M059J (cell line): ENCODE results near the gene FBXO24. TPM values are rescaled to one million over a fixed set of nuclear protein-coding genes. Genes with fewer than 3 reads are reported as not detected.
"Not testable (repeated sequence)": the region's sequence is repeated elsewhere in the genome, so short reads cannot be mapped to it uniquely, and the experiment has no call there.

ENCODE experiments used
- DNase-seq: peaks from one replicate; pipeline ENCODE4 v3.0.0-alpha.2; 2012; ENCODE audit warnings: low read depth
- total RNA-seq: library from RNA; depleted of rRNA; stranded (reverse); fragments of >200 nt; shearing (Covaris generic); gene quantifications from 2 replicates; pipeline ENCODE4 v1.2.3, GENCODE V29; 2014; rRNA removed

The FBXO24 gene, protein sequence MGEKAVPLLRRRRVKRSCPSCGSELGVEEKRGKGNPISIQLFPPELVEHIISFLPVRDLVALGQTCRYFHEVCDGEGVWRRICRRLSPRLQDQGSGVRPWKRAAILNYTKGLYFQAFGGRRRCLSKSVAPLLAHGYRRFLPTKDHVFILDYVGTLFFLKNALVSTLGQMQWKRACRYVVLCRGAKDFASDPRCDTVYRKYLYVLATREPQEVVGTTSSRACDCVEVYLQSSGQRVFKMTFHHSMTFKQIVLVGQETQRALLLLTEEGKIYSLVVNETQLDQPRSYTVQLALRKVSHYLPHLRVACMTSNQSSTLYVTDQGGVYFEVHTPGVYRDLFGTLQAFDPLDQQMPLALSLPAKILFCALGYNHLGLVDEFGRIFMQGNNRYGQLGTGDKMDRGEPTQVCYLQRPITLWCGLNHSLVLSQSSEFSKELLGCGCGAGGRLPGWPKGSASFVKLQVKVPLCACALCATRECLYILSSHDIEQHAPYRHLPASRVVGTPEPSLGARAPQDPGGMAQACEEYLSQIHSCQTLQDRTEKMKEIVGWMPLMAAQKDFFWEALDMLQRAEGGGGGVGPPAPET
- 0.05 and 0.44 TPM in 2 replicates for total RNA-seq

- peak; percentile 100 for DNase-seq
Measured at GRCh38 chr7:100586266-100587025, at the start of gene FBXO24. FBXO24 (plus strand) TSS chr7:100586328; CDS start chr7:100586626, 298 bp downstream.

GRCh38 chr7:100536695-100537094 lies 49.4 kb upstream of the FBXO24 start:
- not testable (repeated sequence) for DNase-seq

DNA sequence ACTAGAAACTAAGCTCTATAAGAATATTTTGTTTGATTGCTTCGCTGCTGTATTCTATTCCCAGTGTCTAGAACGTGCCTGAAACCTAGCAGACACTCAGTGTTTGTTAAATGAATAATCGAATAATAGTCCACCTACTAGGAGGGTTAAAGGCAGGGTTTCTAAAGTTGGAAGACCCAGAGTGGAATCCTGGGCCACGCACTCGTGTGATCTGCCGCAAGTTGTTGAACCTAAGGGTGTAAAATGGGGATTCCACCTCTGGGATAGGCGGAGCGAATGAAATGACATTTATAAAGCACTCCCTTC lies 47.8 kb upstream of the FBXO24 start:
- DNase-seq, result no peak

- peak; percentile 100 for DNase-seq
Measured at GRCh38 chr7:100538654-100539435, 47.3 kb upstream of the FBXO24 start, which contains the start of gene AGFG2. AGFG2 (plus strand) TSS chr7:100539203; CDS start chr7:100539347, 144 bp downstream.

- DNase-seq, result no peak
Measured at GRCh38 chr7:100539436-100540006, 46.6 kb upstream of the FBXO24 start.

DNA sequence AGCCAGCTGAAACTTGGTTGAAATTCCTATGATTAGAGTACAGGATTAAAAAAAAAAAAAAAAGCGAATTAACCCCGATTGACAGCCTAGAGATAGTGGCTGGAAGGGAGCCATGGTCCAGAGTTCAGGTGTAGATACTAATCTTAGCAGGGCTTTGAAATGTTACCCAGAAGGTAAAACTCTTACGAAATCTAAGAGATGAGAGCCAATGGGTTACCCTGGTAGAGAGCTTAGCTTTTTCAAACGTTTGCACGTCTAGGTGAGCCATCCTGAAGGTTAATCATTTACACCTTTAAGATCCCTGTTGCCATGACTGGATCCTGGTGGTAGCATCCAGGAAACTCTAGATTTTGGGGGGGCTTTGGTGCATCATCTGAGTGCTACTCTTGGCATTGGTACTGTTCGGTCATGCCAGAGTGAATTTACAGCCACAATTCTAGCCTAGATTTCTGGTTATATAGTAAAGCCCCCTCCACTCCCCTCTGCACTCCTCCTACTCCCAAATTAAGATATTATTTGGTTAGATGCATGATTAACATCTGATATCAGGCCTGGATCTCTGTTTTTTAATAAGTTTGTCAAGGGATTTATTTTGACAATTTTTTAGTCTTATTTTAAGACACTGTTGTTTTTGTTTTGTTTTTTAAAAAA lies 45.9 kb upstream of the FBXO24 start:
- DNase-seq, result no peak

- not testable (repeated sequence) for DNase-seq
Measured at GRCh38 chr7:100541309-100541708, 44.8 kb upstream of the FBXO24 start.

DNA sequence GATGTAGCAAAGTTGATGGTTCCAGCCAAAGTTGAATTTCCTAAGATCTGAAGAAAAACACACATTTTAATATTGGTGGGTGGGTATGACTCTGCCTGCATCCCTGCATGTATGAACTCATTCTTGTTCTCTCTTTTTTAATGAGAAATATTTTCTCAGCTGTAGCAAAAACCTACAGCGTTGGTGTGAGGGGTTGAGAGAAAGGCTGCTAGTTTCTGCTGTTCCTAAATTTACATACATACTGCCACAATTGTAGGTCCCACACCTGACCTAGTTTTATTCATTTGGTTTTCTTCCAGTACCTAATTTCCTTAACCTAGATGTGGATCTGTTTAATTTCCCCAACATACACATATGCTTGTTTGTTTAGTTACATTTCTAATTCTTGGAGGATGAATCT lies 42.5 kb upstream of the FBXO24 start:
- DNase-seq, result no peak

GRCh38 chr7:100544386-100544785 lies 41.7 kb upstream of the FBXO24 start:
- DNase-seq, result no peak

DNA sequence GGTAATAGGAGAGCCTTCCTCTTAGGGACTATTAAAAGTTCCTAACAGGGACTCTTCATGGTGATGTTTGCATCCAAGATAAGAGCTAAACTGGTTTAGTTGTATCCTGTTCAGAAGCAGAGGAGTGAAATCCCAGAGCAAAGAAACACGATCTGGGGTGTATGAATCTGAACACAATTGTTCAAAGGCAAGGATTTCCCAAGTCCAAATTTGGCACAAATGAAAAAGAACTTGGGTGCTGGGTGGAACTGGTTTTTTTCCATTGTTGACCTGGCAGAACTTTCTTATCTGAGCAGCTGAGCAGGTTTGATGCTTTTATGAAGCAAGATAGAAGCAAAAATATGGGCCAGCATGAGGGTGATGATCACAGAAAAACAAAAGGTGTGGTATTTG lies 41.2 kb upstream of the FBXO24 start:
- DNase-seq, result peak; percentile 51

DNA sequence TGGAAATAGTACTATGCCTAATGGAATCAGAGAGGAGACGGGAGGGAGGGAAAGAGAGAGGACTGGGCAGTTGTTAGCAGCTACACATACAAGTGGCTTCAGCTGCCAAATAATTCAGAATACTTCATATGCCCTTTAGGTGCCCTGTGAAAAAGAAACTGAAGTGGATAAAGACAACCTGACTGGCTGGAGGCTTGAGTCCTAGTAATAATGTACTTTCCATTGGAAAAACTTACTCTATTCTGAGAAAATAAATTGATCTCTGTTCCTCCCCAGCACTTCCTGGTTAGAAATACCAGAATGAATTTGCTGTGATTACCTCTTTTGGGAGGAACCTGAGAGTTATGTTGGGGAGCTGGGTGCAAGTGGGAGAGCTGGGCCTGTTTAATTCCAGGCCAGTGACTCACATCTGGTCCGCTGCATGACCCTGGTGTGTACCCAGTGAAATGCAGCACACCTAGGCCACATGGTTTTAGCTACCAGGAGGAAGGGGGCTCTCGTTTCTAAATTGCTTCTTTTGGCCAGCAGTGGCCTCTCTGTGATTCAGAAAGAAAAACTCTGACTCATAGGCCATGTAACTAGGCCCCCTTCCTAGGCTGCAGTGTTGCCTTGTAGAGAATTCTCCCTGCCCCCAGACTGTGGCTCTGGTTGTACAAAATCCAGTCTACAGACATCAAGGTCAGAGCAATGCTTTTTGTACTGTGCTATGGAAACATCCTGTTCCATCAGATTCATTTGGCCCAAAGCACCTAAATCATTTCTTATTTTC lies 40.6 kb upstream of the FBXO24 start:
- peak; percentile 97 for DNase-seq

DNA sequence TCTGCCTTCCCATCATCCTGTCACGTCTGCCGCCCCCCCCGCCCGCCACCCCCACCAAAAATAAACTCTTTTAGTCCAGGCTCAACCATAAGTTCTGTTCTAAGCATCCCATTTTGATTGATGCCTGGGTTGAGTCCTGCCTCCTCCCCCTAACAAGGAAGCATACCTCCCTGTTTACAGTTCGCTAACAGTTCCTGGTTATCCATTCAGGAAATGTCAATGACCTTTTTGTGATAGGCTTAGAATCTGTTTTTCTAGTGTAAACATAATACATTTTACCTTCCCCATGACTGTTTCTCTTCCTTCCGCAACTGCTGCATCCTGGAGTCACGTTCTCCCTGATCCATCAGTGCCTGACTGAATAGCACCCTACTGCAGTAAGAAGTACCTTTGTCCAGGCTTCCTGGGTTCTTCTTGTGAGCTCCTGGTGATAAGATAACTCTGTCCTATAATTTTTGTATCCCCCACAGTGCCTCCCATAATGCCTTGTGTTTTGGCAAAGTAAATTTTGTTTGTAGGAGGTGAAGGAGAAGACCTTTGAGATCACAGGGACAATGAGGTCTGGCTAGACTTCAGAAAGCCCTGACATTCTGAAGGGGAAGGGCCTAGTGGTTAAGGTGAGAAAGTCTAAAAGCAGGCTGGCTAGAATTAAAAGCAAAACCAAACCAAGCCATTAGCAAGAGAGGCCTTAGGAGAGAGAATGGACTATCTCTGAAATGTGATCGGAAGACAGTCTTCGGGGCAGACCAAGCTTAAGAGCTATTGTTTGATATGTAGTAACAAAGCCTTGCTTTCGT lies 39.8 kb upstream of the FBXO24 start:
- DNase-seq, result no peak

DNA sequence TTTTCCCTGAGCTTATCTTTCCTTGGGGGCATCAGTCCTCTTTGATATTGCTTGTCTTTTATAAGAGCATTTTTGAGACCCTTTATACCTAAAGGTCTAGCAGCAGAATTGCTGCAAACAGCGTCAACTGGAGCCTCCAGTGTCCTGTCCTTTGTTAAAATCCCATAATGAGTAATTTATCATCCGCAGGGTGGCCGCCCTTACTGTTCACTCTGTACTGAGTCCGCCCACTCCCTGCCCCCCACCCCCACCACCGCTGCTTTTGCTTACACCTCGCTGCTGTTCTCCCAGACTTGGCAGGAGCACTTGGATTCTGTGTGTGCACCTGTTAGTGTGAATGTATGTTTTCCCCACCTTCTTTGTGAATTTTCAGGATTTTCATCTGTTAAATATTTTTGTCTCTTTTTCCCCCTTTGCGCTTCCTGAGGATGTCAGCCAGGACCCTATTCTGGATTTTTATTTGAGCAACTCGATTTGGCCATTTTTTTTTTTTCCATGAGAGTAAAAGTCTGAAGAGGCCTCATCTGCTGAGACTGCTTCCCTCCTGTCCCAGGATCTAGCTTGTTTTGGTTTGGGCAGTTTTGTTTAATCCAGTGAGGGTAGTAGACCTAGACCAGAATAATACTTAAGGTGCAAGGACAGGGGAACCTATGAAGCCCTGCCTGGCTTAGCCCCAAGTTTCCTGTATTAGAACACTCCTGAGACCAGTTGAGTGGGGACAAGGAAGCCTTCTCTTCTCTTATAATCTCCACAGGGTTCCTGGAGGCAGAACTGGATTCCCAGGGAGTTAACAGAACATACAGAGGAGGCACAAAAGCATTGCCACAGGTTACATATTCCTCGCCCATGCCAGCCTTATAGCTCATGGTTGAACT lies 39.0 kb upstream of the FBXO24 start:
- no peak for DNase-seq

DNA sequence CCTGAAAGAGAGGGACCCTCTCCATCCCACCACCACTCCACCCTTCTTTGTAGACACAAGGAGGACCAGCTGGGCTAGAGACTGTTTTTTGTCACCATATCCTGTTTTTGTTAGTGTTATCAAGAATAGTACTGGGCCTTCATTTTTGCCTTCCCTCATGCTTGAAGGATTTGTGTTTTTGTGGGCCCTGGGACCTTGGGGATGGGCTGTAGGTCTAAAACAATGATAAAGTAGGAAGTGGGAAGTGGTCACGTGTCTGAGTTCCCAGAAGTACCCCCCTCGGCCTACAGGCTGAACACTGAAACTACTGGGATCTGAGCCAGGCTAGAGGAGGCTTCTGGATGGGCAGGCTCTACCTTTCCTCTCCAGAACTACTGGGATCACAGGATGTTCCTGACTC lies 38.3 kb upstream of the FBXO24 start:
- DNase-seq, result peak; percentile 70

- DNase-seq, result not testable (repeated sequence)
Measured at GRCh38 chr7:100548446-100548845, 37.7 kb upstream of the FBXO24 start.

GRCh38 chr7:100552532-100552931 lies 33.6 kb upstream of the FBXO24 start:
- DNase-seq, result no peak

GRCh38 chr7:100553032-100553431 lies 33.1 kb upstream of the FBXO24 start:
- no peak for DNase-seq

GRCh38 chr7:100555701-100556100 lies 30.4 kb upstream of the FBXO24 start:
- DNase-seq, result no peak
